RWPE2 (cell line): ENCODE results near the gene FAIM2.

Source experiments
- ATAC-seq: fragments of 200-7000 bp; cut with Tn5 transposase; 3 replicates; pipeline ENCODE4 v1.9.1; 2021; ENCODE audit warnings: low read depth
- DNase-seq: peaks from one replicate; pipeline ENCODE4 v3.0.0-alpha.2; 2020; ENCODE audit warnings: low spot score
- H3K27ac ChIP-seq: fragments of 450-650 bp; 2 replicates; pipeline ENCODE4 v1.5.1; 2017; ENCODE audit warnings: mild to moderate bottlenecking; ENCODE audit not compliant: poor library complexity, severe bottlenecking
- H3K27me3 ChIP-seq: fragments of 250-450 bp; sonication (Bioruptor Pico); 2 replicates; pipeline ENCODE4 v1.5.1; 2021; ENCODE audit warnings: mild to moderate bottlenecking, moderate library complexity; ENCODE audit not compliant: insufficient read depth, poor library complexity, severe bottlenecking
- H3K36me3 ChIP-seq: fragments of 250-450 bp; sonication (Bioruptor Pico); 2 replicates; pipeline ENCODE4 v1.5.1; 2020; ENCODE audit warnings: low read depth, mild to moderate bottlenecking, moderate library complexity
- H3K4me1 ChIP-seq: fragments of 250-450 bp; sonication (Bioruptor Pico); 2 replicates; pipeline ENCODE4 v1.5.1; 2021; ENCODE audit warnings: mild to moderate bottlenecking, moderate library complexity; ENCODE audit not compliant: insufficient read depth, poor library complexity, severe bottlenecking
- H3K4me3 ChIP-seq: fragments of 250-450 bp; sonication (Bioruptor Pico); 2 replicates; pipeline ENCODE4 v1.5.1; 2021; ENCODE audit warnings: mild to moderate bottlenecking, moderate library complexity; ENCODE audit not compliant: severe bottlenecking
- H3K9me3 ChIP-seq: fragments of 250-450 bp; sonication (Bioruptor Pico); 2 replicates; pipeline ENCODE4 v1.5.1; 2021; ENCODE audit warnings: mild to moderate bottlenecking, moderate library complexity; ENCODE audit not compliant: severe bottlenecking
- TF ChIP-seq, protein P1 (sequence below): fragments of 450-650 bp; IDR thresholded peaks from one replicate; pipeline ENCODE4 v1.5.1; 2017; ENCODE audit warnings: mild to moderate bottlenecking, moderate library complexity; ENCODE audit not compliant: poor library complexity, severe bottlenecking

FAIM2 gene

DNA sequence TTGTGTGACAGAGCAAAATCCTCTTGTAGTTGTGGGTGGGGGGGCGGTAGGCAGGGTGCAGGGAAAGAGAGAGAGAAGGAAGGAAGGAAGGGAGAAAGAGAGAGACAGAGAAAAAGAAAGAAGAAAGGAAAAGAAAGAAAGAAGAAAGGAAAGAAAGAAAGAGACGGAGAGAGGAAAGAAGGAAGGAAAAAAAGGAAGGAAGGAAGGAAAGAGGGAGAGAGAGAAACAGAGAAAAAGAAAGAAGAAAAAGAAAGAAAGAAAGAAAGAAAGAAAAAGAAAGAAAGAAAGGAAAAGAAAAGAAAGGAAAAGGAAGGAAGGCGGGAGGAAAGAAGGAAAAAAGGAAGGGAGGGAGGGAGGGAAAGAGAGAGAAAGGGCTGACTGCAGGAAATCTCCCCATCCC is 17.6 kb upstream of the FAIM2 start:
- DNase-seq: no peak
- no peak for ATAC-seq
- Histone ChIP-seq H3K4me1 (no peaks in the 10 kb centered on the region), H3K9me3 (no peaks in the 10 kb centered on the region), H3K36me3 (no peaks in the 10 kb centered on the region), H3K27ac (no peak overlapping the region), H3K4me3 (no peak overlapping the region), H3K27me3 (no peaks in the 10 kb centered on the region)
- TF ChIP-seq, protein P1, sequence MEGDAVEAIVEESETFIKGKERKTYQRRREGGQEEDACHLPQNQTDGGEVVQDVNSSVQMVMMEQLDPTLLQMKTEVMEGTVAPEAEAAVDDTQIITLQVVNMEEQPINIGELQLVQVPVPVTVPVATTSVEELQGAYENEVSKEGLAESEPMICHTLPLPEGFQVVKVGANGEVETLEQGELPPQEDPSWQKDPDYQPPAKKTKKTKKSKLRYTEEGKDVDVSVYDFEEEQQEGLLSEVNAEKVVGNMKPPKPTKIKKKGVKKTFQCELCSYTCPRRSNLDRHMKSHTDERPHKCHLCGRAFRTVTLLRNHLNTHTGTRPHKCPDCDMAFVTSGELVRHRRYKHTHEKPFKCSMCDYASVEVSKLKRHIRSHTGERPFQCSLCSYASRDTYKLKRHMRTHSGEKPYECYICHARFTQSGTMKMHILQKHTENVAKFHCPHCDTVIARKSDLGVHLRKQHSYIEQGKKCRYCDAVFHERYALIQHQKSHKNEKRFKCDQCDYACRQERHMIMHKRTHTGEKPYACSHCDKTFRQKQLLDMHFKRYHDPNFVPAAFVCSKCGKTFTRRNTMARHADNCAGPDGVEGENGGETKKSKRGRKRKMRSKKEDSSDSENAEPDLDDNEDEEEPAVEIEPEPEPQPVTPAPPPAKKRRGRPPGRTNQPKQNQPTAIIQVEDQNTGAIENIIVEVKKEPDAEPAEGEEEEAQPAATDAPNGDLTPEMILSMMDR: no peak

DNA sequence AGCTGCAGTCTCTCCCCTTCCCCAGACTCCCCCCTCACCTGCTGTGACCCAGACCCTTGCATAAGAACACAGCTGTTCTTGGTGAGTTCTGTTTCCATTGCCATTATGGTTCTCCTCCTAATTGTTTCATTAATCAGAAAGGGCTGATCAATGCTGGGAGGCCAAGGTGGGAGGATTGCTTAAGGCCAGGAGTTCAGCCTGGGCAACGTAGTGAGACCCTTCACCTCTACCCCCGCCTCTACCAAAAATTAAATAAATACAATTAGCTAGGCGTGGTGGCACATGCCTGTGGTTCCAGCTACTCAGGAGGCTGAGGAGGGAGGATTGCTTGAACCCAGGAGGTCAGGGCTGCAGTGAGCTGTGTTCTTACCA is 17.2 kb upstream of the FAIM2 start:
- TF ChIP-seq, protein P1: no peak
- Histone ChIP-seq H3K4me3 (no peak overlapping the region), H3K4me1 (no peaks in the 10 kb centered on the region), H3K36me3 (no peaks in the 10 kb centered on the region), H3K9me3 (no peaks in the 10 kb centered on the region), H3K27ac (no peak overlapping the region), H3K27me3 (no peaks in the 10 kb centered on the region)
- no peak for ATAC-seq
- DNase-seq: no peak

DNA sequence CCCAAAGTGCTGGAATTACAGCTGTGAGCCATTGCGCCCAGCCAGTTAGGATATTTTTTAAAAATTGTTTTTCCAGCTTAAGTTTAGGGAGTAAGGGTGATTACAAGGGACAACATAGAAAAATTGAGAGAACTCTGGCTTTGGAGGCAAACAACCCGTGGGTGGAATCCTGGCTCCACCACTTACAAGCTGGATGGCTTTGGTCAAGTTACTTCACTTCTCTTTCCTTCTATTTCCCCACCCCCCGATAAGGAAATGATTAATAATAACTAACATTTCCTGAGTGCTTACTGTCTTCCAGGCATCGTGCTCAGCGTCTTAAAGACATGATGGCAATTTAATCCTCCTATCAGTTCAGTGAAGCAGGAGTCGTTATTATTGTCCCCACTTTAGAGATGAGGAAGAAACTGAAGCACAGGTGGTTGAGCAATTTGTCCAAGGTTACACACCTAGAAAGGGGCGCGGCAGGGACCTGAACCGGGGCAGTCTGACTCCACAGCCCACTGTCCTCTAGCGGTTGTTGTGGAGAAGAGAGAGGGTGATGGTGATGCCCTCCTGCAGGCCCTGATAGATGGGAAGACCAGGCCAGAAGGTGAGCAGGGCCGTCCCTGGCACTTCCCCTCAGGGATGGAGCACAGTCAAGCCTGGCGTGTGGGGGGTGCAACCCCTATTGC is 16.7 kb upstream of the FAIM2 start:
- TF ChIP-seq, protein P1: no peak
- Histone ChIP-seq H3K27ac (no peak overlapping the region), H3K36me3 (no peaks in the 10 kb centered on the region), H3K4me1 (no peaks in the 10 kb centered on the region), H3K9me3 (no peaks in the 10 kb centered on the region), H3K4me3 (no peak overlapping the region), H3K27me3 (no peaks in the 10 kb centered on the region)
- peak; percentile 29; the same call in 2 of the 3 replicates for ATAC-seq
- DNase-seq: no peak

DNA sequence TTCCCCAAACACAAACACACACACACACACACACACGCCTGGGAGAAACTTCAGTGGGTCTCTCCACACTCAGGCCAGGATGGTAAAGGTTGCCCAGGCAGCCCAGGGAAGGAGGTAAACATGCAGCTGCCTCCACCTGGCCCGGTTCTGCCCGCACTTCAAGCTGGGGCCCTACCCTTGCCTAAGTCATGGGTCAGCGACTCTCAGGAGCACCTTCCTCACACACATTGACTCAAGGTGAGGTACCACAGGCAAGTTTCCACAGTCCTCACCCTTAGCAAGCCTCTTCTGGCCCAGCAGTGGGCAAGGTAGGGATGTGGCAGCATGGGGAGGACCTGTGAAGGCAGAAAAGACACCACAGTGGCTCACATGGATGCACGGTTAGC is 14.1 kb upstream of the FAIM2 start:
- H3K9me3 ChIP-seq: no peaks in the 10 kb centered on the region

More for the DNA sequence above, 14.1 kb upstream of the FAIM2 start:
- ATAC-seq: no peak
- Histone ChIP-seq H3K27ac (no peak overlapping the region), H3K36me3 (no peaks in the 10 kb centered on the region), H3K4me3 (no peak overlapping the region), H3K27me3 (no peaks in the 10 kb centered on the region), H3K4me1 (no peaks in the 10 kb centered on the region)
- TF ChIP-seq, protein P1: no peak
- no peak for DNase-seq
